GM10847 (cell line): ENCODE results near the gene SREBF2.

Experiments
- POLR2A ChIP-seq: IDR thresholded peaks from 2 replicates; pipeline ENCODE4 v1.6.1; 2011; ENCODE audit not compliant: insufficient read length; ENCODE audit errors: extremely low read depth

Gene SREBF2

GRCh38 chr22:41940832-41941765 lies 108.2 kb downstream of the SREBF2 start:
- no peak for TF ChIP-seq POLR2A

DNA sequence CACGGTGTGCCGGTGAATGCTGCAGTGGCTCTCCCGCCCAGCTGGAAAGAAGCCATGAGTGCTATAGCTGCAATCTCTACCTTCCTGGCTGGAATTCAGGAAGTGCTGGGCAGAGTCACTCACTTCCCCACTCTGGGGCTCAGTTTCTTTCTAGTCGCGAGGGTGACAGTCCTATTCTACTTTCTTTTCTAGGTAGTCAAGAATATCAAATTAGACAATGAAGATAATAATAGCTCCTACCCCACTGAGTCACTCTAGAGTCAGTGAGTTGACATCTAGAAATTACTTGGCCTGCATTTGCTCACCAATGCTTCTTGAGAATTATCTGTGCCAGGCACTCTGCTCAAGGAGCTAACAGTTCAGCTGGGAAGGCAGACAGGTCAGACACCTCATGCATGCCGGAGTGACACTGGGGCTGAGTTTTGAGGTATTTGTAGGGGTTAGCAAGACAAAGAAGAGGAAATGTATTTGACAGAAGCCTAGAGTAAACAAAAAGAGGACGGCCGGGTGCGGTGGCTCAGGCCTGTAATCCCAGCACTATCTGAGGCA lies 110.8 kb downstream of the SREBF2 start:
- TF ChIP-seq POLR2A = no peak

GRCh38 chr22:41946629-41947423 lies 113.9 kb downstream of the SREBF2 start, which contains the start of gene CENPM:
CENPM (minus strand) TSS chr22:41947152; CDS start chr22:41947076, 76 bp downstream.
- TF ChIP-seq POLR2A = peak; percentile 59

GRCh38 chr22:41947424-41948080 lies 114.6 kb downstream of the SREBF2 start:
- no peak for TF ChIP-seq POLR2A

- TF ChIP-seq POLR2A = no peak
Observed at GRCh38 chr22:41948142-41948541, 115.2 kb downstream of the SREBF2 start.

DNA sequence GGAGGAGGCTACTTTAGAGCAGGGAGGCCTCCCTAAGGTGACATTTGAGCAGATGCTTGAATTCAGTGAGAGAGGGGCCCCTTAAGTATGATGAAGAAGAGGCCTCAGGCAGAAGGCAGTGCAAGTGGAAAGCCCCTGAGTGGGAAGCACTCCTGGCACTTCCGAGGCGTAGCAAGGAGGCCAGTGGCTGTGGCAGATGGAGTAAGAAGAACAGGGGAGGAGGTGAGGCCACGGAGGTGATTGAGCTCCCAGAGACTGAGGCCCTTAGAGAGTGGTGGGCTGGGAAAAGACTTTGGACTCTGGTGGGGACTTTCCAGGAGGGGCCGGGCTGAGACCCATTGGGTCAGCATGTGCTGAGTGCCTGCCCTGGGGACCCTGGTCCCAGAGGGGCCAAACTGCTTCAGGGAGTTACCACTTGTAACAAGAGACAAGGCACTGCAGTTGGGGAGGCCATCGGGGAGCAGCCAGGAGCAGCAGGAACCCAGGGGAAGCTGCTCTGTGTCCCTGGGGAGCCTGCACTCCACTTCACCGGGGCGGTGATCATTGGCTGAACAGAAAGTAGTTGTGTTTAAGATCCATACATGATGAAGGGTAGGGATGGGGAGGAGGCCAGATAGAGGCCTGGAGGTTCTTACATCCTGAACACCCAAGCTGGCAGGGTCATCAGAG lies 116.5 kb downstream of the SREBF2 start:
- peak; percentile 11 for TF ChIP-seq POLR2A

- no peak for TF ChIP-seq POLR2A
Observed at GRCh38 chr22:41951898-41952474, 119.1 kb downstream of the SREBF2 start, which contains the start of gene SMIM45. SMIM45 (plus strand) TSS chr22:41952150.

GRCh38 chr22:41952713-41953112 lies 119.8 kb downstream of the SREBF2 start:
- no peak for TF ChIP-seq POLR2A
